ENCODE measurements around the gene DNAJA2.

Gene DNAJA2

DNA sequence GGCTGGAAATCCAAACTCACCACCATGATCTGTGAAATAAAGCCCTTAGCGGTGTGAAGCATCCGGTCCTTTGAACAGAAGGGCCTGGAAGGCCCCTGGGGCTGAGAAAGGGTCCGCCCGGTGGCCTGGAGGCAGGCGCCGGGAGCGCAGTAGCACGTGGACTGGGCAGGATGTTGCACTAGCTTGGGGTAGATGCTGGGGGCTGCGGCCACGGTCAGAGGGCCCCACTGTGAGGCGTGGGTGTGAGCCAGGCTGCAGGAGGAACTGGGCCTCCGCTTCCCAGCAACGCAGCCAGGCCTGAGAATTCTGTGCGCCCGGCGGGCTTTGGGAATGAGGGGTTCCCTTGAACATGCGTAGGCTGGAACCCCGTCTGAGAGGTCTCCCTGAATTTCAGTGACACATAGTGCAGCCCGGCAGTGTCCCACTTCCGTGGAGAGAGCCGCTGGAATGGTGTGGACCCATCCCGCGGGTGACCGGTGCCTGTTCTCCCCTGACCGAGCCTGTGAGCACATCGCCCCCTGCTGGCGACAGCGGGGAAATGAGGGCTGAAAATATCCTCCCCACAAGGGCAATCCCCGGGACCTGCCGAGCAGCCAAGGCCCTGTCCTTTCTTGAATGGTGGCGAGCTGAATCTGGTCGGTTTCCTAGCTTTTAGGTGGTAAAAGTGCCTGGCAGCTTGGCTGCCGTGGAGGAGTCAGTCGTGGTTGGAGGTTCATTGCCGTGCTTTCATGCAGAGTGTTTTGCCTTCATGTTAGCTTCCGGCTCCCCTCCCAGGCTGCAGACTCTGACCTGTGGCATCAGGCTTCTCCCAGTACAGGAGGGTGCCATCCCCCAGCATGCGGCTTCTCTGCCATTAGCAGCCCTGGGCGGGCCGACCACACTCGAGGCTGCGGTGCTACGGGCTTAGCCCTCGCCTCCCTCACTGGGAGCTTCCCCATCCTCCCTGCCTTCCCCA, 43.8 kb downstream of the DNAJA2 start:
- DNase-seq (ENCODE audit: extremely low read depth in 1 of 2, low read depth in 1 of 2), result peak; percentile 32 to 33

DNA sequence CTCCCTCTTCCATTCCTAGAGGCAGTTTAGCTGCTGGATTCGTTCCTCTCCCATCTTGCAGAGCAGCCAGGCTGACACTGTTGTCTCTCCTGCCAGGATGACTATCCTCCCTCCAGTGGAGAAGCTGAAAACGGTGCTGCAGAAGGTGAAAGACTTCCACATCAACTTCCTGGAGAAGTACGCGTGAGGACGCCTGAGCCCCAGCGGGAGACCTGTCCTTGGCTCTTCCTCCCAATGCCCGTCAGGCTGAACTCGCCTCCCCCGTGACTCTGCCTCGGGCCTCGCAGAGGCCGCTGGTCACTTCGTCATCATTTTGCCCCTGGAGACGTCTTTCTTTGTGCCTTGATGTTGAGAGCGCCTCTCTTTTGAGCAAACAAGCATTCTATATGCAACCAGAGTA, 44.7 kb downstream of the DNAJA2 start:
- no peak for DNase-seq (ENCODE audit: extremely low read depth in 1 of 2, low read depth in 1 of 2)

DNA sequence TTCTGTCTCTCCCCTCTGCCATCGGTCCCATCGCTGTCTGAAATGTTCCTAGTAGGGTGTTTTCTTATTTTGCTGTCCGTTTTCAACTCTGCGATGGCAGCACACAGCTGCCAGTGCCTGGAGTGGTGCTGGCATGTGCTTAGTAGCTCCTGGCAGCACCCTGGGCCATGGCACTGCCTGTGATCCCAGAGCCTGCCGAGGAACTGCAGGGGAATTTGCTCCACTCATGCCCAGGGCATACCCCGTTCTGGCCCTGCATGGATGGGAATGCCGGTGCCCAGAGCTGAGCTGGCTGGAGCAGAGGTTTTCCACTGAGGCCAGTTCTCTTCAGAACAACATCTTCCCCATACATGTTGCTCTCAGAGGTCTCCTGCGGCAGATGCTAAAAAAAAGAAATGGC, 46.2 kb downstream of the DNAJA2 start:
- DNase-seq (ENCODE audit: extremely low read depth in 1 of 2, low read depth in 1 of 2), result no peak

DNA sequence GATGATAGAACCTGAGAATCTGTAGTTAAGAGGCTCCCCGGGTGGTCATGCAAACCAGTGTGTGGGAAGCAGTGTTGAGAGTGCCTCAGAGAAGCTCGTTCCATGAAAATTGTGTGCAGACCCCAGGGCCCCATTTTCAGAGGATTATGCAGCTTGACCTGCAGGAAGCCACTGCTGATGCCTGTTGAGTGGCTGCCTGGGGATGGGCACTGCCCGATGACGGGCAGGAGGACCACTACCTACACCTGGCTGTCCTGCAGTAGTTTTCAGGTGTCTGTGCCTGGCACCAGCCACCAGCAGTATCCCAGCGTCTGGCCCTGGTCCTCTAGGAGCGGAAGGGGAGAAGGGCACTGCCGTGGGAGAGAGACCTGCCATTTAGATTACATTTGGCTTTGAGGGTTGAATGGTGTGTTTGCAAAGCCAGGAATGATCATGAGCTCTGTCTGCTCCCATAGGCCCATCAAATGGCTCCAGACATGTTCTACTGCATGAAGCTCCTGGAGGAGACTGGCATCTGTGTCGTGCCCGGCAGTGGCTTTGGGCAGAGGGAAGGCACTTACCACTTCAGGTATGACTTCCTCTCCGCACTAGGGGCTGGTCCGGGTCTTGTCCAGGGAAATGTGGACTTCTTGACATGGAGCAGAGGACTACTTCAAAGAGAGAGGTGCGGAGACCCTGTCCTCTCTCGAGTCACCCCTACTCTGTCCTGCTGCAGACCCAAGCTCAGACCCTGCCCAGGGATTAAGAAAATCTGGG, 46.8 kb downstream of the DNAJA2 start:
- DNase-seq (ENCODE audit: extremely low read depth in 1 of 2, low read depth in 1 of 2), result no peak

DNA sequence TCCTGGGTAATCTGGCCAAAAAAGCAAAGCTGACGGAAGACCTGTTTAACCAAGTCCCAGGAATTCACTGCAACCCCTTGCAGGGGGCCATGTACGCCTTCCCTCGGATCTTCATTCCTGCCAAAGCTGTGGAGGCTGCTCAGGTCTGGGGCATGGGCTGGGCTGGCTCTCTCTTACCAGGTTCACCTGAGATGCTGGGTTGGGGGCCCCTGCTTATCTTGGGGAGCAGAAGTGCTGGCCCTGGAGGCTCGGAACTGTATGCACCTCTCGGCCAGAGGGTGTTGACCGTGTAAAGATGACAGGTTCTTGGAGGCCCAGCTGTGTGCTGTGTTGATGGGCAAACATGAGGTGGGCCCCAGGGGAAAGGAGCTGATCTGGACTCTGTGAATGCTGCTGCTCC, 49.1 kb downstream of the DNAJA2 start:
- no peak for DNase-seq (ENCODE audit: extremely low read depth in 1 of 2, low read depth in 1 of 2)

DNA sequence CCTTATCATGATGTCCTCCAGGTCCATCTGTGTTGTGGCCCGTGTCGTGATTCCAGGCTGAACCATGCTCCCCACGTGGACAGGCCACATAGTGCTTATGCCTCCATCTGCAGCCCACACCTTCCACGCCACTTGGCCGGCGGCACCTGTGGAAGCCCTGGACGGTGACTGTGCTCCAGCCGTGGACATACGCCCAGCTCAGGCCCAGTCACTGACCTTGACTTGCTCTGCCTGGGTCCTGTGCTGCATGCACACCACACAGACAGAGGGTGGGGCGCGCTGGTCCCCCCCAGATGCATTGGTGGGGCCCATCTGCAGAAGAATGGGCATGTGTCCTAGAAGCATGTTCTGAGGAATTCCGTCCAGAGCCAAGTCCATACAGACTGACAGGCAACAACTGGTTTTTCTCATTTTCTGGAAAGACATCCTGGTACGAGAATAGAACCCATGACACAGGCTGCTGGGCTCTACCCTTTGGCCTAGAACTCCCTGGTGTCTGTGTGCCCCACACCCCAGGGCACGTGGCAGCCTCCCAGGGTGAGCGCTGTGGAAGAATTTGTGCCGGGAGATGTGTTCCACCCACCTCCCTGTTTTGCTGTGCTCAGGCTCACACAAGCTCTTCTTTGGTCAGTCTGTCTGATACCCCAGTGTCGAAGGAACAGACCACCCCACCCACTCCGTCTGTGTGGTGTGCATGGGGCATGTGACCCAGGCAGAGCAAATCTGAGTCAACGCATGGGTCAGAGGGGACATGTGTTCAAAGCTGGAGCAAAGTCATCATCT, 49.8 kb downstream of the DNAJA2 start:
- DNase-seq (ENCODE audit: extremely low read depth in 1 of 2, low read depth in 1 of 2), result no peak

DNA sequence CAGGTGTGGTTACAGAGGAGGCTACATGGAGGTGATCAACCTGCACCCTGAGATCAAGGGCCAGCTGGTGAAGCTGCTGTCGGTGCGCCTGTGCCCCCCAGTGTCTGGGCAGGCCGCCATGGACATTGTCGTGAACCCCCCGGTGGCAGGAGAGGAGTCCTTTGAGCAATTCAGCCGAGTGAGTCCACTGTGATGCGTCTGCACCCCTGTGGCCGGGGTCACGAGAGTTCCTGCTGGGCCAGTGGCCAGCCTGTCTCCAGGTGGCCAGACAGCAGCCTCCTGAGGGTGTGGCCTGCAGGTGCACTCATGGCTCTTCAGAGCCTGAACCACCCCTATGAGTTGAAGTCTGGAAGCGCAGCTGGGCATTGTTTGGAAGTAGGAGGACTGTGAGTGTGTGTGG, 51.2 kb downstream of the DNAJA2 start:
- no peak for DNase-seq (ENCODE audit: extremely low read depth in 1 of 2, low read depth in 1 of 2)

DNA sequence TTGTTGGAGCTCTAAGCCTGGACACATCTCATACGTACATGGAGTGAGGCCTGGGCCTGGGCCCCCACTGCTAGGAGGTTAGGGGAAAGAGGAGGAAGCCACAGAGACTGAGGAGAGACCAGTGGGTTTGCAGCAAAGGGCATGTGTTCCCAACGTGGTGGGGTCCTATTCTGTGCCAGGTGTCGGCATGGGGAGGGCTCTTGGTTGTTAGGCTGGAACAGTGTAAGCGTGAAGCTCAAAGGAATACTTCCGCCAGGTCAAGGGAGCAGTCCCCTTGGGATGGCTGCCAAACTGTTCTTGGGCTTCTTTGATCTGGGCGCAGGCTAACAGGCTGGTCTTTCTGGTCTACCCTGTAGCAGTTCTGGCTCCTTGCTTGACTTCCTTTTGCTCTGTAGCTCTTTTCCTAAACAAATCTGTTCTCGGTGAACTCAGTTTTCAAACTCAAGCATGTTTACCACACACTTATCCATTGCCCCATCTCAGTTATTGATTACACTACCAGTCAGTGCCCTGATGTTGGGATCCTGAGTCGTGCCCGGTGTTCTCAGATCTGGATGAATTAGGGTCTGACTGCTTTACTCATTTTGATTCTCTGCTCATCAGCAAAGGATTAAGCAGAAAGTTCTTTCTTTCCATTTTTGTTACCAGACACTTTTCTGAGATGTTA, 52.9 kb downstream of the DNAJA2 start:
- no peak for DNase-seq (ENCODE audit: extremely low read depth in 1 of 2, low read depth in 1 of 2)

DNA sequence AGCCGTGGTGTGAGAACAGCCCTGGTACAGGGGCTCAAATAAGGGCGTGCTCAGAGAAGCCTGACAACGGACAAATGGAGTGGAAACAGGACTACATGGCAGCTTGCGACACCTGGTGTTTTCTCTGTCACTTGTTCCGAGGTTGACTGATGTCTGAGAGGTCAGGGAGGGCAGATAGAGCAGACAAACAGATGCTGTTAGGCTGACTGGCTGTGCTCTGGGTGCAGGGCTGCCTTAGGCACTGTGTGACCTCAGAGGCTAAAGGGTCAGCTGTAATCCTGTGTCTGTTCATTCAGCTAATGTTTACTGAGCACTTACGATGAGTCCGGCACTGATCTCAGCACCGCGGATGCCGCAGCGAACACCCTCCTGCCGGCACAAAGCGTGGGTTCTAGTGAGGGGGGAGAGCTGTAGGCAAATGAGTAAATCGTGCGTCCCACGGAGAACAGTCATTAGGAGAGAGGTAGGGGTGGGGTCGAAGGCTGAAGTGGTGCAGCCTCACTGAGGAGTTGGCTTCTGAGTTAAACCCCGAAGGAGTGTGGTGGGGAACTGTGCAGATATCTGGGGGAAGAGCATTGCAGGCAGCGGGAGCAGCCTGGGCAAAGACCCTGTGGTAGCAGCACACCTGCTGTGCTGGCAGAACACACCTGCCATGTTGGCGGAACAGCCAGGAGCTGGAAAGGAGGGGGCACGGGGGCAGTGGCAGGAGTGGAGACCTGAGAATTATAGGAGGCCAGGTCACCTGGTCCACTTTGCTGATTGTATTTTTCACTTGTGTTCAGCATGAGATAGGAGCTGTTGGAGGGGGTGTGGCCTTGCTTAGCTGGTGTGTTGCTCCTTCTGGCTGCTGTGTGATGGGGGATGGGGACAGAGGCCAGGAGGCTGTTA, 54.3 kb downstream of the DNAJA2 start:
- DNase-seq (ENCODE audit: extremely low read depth in 1 of 2, low read depth in 1 of 2), result no peak

DNA sequence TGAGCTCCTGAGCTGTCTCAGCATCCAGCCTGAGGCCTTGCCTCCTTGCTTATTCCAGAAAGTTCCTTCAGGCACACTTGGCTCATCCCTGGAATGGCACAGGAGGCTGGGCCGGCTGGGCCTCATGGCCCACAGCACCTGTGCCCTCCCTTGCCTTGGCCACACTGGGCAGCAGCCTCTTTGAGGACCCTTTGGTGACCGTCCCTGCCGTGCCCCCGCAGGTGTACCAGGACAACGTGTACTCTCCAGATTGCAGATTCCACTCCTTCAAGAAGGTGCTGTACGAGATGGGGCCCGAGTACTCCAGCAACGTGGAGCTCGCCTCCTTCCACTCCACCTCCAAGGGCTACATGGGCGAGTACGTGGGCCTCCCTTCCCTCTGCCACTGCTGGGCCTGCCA, 55.1 kb downstream of the DNAJA2 start:
- no peak for DNase-seq (ENCODE audit: extremely low read depth in 1 of 2, low read depth in 1 of 2)

DNA sequence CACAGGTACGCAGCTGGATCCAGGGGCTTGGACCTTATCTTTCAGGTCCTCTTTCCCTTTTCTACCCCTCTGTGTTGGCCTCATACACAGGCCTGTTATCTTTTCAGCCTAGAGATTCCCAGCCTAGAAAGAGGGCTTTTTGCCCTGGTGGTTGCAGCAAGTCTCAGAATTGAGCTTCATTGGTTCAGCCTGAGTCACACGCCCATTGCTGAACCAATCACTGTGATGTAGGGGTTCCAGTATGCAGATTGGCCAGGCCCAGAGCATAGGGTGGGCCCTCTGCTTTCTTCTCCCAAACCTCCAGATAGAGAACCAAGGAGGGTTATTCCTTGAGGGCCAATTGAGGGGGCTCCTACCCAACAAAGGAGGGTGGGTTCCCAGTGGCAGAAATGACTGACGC, 56.5 kb downstream of the DNAJA2 start:
- DNase-seq (ENCODE audit: extremely low read depth in 1 of 2, low read depth in 1 of 2), result no peak

DNA sequence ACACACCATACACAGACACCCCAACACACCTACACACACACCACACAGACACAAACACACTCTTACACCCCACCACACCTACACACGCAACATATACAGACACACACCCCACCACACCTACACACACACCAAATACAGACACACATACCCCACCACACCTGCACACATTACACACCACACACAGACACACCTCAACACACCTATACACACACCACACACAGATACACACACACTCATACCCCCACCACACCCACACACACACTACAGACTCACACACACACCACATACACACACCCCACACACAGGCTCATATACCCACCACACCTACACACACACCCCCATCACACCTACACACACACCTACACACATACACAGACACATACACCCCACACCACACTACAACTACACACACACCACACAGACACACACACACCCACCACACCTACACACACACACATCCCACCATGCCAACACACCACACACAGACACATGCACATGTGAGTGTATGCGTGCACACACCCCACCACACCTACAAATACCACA, 57.9 kb downstream of the DNAJA2 start:
- DNase-seq (ENCODE audit: extremely low read depth in 1 of 2, low read depth in 1 of 2), result no peak

DNA sequence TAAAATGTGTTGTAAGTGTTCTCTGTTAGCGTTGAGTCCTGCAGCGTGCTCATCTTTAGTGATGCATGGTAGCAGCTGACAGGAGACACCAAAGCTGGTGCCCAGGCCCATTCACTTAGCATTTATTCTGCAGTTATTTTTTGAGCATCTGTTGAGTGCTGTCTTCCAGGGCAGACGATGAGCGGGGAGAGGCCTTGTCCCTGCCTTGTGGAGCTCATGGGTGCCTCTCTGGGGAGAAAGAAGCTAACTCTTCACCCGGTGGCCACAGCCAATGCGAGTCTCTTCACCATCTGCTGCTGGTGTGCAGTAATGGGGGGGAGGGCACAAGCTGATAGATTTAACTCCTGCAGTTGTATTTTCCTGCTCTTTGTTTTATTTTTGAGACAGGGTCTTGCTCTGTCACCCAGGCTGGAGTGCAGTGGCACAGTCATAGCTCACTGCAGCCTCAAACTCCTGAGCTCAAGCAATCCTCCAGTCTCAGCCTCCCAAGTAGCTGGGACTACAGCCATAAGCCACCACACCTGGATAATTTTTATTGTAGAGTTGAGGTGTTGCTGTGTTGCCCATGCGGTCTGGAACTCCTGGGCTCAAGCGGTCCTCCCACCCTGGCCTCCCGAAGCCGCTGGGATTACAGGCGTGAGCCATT, 58.8 kb downstream of the DNAJA2 start:
- no peak for DNase-seq (ENCODE audit: extremely low read depth in 1 of 2, low read depth in 1 of 2)

DNA sequence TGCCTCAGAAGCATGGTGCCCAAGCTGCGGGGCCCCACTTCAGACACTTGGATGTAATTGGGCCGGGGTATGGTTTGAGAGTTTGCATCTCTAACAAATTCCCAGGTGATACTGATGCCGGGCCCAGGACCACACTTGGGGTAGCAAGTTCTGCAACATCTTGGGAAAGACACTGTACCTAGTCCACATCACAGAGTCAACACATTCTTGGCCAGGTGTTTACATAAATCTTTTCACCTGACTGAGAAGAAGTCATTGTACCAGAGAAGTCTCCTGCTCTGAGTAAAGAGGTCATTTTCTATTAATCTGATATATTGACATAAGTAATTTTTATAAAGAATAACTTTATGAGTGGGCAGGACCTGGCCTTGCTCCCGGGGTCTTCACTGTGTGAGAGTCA, 61.8 kb downstream of the DNAJA2 start:
- DNase-seq (ENCODE audit: extremely low read depth in 1 of 2, low read depth in 1 of 2), result no peak

DNA sequence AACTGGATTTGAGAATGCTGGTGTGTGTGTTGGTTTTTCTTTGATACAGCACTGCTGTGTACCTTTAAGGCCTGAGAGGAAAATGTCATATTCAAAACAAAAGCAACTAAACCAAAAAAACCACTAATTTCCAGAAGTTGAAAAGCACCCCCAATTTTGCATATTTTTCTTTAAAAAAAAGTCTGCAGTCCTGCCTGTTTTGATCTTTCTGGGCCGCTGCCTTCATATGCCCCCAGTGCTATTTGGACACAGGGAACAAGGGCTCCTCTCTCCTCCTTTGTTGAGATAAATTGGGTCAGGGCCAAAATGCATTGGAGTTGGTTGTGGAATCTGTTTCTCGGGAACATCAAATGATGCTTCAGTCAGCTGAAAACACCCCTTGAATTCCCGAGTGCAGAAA, 62.4 kb downstream of the DNAJA2 start:
- DNase-seq (ENCODE audit: extremely low read depth in 1 of 2, low read depth in 1 of 2), result no peak

DNA sequence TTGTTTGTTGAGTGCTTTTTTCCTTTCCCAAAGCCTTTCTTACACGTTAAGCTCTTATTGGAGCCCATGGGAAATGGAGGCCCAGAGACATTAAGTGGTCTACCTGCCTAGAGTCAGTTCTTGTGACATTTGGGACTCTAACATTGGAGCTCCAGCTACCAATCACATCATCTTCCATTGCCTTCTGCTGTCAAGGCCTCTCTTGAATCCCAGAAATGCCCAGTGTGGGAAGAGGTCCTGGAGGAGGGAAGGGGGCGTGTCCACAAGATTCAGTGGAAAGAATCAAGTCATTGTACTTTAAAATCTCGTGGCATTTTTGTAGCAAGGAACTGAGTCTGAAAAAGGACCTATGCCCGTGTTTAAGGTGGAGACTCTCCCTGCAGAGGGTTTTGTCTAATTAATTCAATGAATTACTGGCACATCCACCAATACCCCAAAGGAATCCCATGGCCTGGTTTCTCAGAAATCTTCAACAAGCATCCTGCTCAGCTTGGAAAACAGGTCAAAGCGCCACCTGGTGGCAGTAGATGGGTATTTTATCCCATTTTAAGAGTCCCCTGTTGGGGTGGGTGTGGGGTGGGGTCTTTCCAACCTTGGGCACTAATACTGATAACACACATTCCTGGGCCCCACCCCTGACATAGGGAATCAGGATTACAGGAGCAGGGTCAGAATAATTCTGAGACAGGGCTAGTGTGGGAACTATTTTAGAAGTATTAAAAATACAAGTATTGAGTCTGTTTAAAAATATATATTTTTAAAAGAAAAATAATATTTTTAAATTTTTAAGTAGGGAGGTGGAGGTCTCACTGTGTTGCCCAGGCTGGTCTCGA, 64.7 kb downstream of the DNAJA2 start:
- peak in 1 of 2 donors; percentile 13 for DNase-seq (ENCODE audit: extremely low read depth in 1 of 2, low read depth in 1 of 2)

DNA sequence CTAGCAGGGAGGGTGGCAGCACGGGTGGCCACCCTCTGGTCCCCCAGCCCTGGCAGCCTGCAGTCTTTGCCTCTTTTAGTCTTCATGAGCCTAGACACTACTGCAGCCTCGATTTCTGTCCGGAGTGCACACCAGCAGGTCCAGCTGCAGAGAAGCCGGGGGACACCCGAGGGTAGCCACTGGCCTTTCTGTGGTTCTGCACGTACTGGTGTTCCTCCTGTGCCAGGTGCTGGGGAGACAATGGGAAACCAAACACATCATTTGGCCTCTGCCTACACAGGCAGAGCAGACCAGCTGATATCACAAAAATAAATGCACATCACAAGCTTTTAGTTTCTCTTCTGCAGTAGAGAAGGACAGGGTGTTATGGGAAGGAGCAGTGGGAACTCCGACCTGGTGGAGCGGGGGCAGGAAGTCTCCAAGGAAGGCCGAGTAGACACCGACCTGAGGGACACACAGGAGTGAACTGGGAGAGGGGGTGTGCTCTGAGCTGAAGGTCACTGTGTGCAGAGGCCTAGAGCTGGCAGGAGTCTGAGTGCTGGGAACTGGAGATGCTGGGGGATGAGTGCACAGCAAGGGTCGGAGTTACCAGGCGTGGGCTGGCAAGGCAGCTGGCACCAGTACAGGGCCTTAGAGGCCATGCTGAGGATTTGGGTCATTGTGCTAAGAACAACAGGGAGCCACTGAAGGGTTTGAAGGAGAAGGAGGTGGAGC, 66.3 kb downstream of the DNAJA2 start:
- no peak for DNase-seq (ENCODE audit: extremely low read depth in 1 of 2, low read depth in 1 of 2)
